ENCODE data around the gene RNU5B-1. TPM values are rescaled to one million over a fixed set of nuclear protein-coding genes. Genes with fewer than 3 reads are reported as not detected.
A peak's percentile ranks its signal among the peaks of the same experiment; 100 is the strongest.
"Not testable (repeated sequence)": the region's sequence is repeated elsewhere in the genome, so short reads cannot be mapped to it uniquely, and the experiment has no call there.

Gene RNU5B-1
- total RNA-seq, 4 donors from 2014 or later: not detected

DNA sequence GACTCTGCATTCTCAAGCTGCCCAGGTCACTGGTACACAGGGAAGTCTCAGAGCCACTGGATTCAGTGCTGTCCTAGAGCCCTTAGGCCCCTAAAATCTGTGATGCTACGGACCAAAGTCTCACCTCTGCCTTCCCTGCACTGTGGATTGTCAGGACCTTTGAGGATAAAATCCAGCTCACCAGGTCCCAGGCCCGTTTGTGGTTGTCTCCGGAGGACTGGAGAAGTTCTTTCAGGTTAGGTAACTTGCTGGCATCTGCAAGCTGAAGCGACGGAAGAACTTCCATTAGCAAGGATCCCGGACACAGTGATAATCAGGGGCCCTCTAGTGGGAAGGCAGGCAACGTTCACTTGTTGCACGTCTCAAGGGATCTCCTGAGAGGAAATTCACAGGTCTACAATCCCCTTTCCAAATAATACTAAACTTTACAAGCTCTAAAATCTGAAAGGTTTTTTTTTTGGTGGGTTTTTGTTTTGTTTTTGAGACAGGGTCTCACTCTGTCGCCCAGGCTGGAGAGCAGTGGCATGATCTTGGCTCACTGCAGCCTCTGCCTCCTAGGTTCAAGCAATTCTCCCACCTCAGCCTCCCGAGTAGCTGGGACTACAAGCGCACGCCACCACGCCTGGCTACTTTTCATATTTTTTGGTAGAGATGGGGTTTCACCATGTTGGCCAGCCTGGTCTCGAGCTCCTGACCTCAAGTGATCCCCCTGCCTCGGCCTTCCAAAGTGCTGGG lies 33.5 kb upstream of the RNU5B-1 start:
- 47 to 50% methylated on average over 15 of the region's 15 CpGs for WGBS, 2 donors
- intact Hi-C loops (cut with DNase I; ENCODE audit: low total_unique reads): loop anchor here (5.0 kb wide), 1 partner anchor 79 kb away; no protein-coding TSS in a partner anchor
- TF ChIP-seq, protein P1, sequence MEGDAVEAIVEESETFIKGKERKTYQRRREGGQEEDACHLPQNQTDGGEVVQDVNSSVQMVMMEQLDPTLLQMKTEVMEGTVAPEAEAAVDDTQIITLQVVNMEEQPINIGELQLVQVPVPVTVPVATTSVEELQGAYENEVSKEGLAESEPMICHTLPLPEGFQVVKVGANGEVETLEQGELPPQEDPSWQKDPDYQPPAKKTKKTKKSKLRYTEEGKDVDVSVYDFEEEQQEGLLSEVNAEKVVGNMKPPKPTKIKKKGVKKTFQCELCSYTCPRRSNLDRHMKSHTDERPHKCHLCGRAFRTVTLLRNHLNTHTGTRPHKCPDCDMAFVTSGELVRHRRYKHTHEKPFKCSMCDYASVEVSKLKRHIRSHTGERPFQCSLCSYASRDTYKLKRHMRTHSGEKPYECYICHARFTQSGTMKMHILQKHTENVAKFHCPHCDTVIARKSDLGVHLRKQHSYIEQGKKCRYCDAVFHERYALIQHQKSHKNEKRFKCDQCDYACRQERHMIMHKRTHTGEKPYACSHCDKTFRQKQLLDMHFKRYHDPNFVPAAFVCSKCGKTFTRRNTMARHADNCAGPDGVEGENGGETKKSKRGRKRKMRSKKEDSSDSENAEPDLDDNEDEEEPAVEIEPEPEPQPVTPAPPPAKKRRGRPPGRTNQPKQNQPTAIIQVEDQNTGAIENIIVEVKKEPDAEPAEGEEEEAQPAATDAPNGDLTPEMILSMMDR (IDR thresholded peaks at IDR 0.05): peak in 1 of 3 donors; percentile 61

DNA sequence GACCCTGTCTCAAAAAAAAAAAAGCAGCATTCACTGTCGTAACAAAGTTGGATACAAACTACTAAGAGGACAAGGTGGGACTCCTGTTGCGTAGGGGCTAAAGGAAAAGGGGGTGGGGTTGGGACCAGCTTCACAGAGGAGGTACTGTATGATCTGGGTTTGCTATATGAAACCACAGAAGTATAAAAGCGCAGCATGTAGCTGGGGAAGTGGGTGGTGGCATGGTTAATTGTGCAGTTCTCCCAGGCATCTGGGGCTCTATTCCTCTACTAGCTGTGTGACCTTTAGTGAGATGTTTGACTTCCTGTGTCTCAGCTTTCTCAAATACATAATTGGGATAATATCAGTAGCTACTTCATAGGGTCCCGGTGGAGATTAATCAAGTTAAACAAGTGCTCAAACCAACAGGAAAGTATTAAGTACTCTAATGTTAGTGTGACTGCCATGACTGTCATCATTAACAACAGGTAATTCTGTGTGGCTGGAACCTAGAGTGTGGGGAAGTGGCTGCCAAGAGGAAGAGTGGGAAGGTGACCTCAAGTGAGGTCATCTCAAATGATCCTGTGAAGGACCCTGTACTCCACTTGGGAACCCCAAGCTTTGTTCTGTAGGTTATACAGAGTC lies 29.3 kb upstream of the RNU5B-1 start:
- DNase-seq (ENCODE audit: low spot score in 2 of 2): no peak
- TF ChIP-seq POLR2A (IDR thresholded peaks at IDR 0.05): no peak
- TF ChIP-seq, protein P1 (IDR thresholded peaks at IDR 0.05): no peak
- H3K4me3 ChIP-seq (ENCODE audit: low read depth, poor library complexity, severe bottlenecking): no peak overlapping the region
- WGBS, 2 donors: 82 to 83% methylated on average over 4 of the region's 4 CpGs
- intact Hi-C loops (cut with DNase I; ENCODE audit: low total_unique reads): no loop called here

More for the DNA sequence above, 33.5 kb upstream of the RNU5B-1 start:
- not testable (repeated sequence) for H3K4me3 ChIP-seq (ENCODE audit: low read depth, poor library complexity, severe bottlenecking)
- DNase-seq (ENCODE audit: low spot score in 2 of 2): peak; percentile 78 to 90

DNA sequence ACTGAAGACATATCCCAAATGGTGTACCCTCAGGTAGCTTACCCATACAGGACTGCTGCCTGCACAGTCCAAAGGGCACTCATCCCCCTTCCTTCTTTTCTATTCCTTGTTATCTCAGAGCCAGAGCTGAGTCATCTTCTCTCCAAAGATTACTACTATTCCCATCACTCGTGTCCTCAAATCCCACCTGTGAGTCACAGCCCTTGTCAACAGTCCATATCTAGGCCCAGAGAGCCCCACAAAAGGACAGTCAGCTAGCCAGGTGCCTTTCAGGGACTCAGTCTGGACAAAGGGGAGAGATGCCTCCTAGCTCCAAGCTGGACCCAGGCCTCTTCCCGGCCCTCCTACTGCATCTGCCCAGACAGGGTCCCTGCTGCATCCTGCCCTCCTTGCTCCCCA lies 28.8 kb upstream of the RNU5B-1 start:
- no peak overlapping the region for H3K4me3 ChIP-seq (ENCODE audit: low read depth, poor library complexity, severe bottlenecking)
- DNase-seq (ENCODE audit: low spot score in 2 of 2): no peak
- intact Hi-C loops (cut with DNase I; ENCODE audit: low total_unique reads): no loop called here
- TF ChIP-seq, protein P1 (IDR thresholded peaks at IDR 0.05): no peak
- TF ChIP-seq POLR2A (IDR thresholded peaks at IDR 0.05): no peak
- 73 to 79% methylated on average over 2 of the region's 2 CpGs for WGBS, 2 donors

DNA sequence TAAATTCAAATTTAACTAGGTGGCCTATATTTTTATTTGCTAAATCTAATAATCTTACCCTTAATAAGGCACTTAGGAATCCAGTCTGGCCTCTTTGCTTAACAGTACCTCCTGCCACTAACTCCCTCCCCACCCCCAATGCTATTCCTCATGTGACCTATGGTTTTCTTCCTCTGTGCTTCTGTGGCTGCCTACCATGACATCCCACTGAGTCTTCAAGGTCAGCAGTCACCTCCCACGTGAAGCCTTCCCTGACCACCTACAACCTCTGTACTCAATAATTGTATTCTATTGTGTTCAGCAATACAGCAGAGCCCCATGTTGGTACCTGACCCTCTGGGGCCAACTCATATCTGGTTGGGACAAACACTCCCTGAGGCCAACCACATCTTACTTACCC lies 27.5 kb upstream of the RNU5B-1 start:
- TF ChIP-seq POLR2A (IDR thresholded peaks at IDR 0.05): no peak
- TF ChIP-seq, protein P1 (IDR thresholded peaks at IDR 0.05): no peak
- intact Hi-C loops (cut with DNase I; ENCODE audit: low total_unique reads): no loop called here
- 81 to 85% methylated on average over 1 of the region's 1 CpG for WGBS, 2 donors
- no peak overlapping the region for H3K4me3 ChIP-seq (ENCODE audit: low read depth, poor library complexity, severe bottlenecking)
- DNase-seq (ENCODE audit: low spot score in 2 of 2): no peak

DNA sequence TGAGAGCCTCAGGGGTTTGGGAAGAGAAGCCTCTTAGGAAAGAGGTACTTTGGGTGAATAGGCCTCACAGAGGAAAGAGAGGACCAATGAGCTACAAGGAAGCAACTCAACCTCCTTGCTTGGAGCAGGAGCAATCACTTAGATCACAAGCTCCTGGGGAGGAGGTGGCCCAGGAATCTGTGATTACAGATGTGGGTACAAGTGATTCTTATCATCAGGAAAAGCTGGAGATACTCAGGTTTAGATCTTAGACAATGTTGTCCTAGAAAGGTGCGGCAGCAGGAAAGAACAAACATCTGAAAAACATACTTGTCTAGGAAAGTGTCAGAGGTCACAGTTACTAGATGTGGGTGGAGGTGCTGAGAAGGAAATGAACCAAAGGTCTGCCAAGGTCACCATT lies 26.0 kb upstream of the RNU5B-1 start:
- 83 to 86% methylated on average over 1 of the region's 1 CpG for WGBS, 2 donors
- no peak for DNase-seq (ENCODE audit: low spot score in 2 of 2)
- no peak for TF ChIP-seq POLR2A (IDR thresholded peaks at IDR 0.05)
- TF ChIP-seq, protein P1 (IDR thresholded peaks at IDR 0.05): no peak
- intact Hi-C loops (cut with DNase I; ENCODE audit: low total_unique reads): no loop called here
- H3K4me3 ChIP-seq (ENCODE audit: low read depth, poor library complexity, severe bottlenecking): no peak overlapping the region

Measured in lower leg skin (tissue), 4 donors.